Ishikawa (cell line): Measurements from ENCODE around the gene CDC42EP1.

Experiments
- CEBPB ChIP-seq: IDR thresholded peaks from 2 replicates; pipeline ENCODE4 v1.6.1; 2012
- CREB1 ChIP-seq: IDR thresholded peaks from 2 replicates; pipeline ENCODE4 v1.6.1; 2012; ENCODE audit warnings: low read depth
- EGR1 ChIP-seq: IDR thresholded peaks from 2 replicates; pipeline ENCODE4 v1.6.1; 2012
- EP300 ChIP-seq: IDR thresholded peaks from 2 replicates; pipeline ENCODE4 v1.6.1; 2012; ENCODE audit warnings: borderline replicate concordance
- FOXM1 ChIP-seq: IDR thresholded peaks from 2 replicates; pipeline ENCODE4 v1.6.1; 2012; ENCODE audit warnings: low read depth, borderline replicate concordance
- NFIC ChIP-seq: IDR thresholded peaks from 2 replicates; pipeline ENCODE4 v1.6.1; 2012
- RAD21 ChIP-seq: IDR thresholded peaks from 2 replicates; pipeline ENCODE4 v1.6.1; 2012; ENCODE audit warnings: low read depth
- TAF1 ChIP-seq: IDR thresholded peaks from 2 replicates; pipeline ENCODE4 v1.6.1; 2012; ENCODE audit warnings: low read depth, mild to moderate bottlenecking
- TCF12 ChIP-seq: IDR thresholded peaks from 2 replicates; pipeline ENCODE4 v1.6.1; 2012; ENCODE audit warnings: low read depth
- TEAD4 ChIP-seq: IDR thresholded peaks from 2 replicates; pipeline ENCODE4 v1.6.1; 2012
- USF1 ChIP-seq: IDR thresholded peaks from 2 replicates; pipeline ENCODE4 v1.6.1; 2012
- YY1 ChIP-seq: IDR thresholded peaks from 2 replicates; pipeline ENCODE4 v1.6.1; 2012; ENCODE audit warnings: low read depth
- ZBTB7A ChIP-seq: IDR thresholded peaks from 2 replicates; pipeline ENCODE4 v1.6.1; 2012; ENCODE audit warnings: low read depth
- TF ChIP-seq, protein P1 (sequence below): IDR thresholded peaks from 2 replicates; pipeline ENCODE4 v1.6.1; 2012; ENCODE audit warnings: low read depth, mild to moderate bottlenecking
- TF ChIP-seq, protein P2 (sequence below): IDR thresholded peaks from 2 replicates; pipeline ENCODE4 v1.6.1; 2012

The CDC42EP1 gene

DNA sequence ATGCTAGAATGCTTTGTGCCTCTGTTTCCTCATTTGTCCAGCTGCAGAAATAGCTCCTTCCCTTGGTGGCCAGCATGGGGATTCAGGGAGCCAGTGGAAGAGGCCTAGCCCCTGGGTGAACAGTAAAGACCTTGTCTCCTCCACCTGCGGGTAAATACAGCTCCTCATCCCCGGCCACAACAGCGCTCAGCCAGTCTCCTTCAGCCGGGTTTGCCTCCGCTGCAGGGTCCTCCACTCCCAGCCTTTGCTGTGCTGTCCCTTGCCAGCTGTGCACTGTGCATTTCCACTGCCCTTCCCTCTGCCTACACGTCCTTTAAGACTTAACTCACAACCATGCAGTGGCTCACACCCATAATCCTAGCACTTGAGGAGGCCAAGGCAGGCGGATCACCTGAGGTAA, 1.5 kb upstream of the CDC42EP1 start:
- TF ChIP-seq YY1: no peak
- TF ChIP-seq ZBTB7A: no peak
- TF ChIP-seq, protein P1, sequence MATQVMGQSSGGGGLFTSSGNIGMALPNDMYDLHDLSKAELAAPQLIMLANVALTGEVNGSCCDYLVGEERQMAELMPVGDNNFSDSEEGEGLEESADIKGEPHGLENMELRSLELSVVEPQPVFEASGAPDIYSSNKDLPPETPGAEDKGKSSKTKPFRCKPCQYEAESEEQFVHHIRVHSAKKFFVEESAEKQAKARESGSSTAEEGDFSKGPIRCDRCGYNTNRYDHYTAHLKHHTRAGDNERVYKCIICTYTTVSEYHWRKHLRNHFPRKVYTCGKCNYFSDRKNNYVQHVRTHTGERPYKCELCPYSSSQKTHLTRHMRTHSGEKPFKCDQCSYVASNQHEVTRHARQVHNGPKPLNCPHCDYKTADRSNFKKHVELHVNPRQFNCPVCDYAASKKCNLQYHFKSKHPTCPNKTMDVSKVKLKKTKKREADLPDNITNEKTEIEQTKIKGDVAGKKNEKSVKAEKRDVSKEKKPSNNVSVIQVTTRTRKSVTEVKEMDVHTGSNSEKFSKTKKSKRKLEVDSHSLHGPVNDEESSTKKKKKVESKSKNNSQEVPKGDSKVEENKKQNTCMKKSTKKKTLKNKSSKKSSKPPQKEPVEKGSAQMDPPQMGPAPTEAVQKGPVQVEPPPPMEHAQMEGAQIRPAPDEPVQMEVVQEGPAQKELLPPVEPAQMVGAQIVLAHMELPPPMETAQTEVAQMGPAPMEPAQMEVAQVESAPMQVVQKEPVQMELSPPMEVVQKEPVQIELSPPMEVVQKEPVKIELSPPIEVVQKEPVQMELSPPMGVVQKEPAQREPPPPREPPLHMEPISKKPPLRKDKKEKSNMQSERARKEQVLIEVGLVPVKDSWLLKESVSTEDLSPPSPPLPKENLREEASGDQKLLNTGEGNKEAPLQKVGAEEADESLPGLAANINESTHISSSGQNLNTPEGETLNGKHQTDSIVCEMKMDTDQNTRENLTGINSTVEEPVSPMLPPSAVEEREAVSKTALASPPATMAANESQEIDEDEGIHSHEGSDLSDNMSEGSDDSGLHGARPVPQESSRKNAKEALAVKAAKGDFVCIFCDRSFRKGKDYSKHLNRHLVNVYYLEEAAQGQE: no peak
- no peak for TF ChIP-seq TEAD4
- TF ChIP-seq USF1: no peak

GRCh38 chr22:37559521-37559900, 769 bp upstream of the CDC42EP1 start:
- TF ChIP-seq RAD21: no peak
- TF ChIP-seq, protein P1: no peak
- no peak for TF ChIP-seq CEBPB
- no peak for TF ChIP-seq EP300

DNA sequence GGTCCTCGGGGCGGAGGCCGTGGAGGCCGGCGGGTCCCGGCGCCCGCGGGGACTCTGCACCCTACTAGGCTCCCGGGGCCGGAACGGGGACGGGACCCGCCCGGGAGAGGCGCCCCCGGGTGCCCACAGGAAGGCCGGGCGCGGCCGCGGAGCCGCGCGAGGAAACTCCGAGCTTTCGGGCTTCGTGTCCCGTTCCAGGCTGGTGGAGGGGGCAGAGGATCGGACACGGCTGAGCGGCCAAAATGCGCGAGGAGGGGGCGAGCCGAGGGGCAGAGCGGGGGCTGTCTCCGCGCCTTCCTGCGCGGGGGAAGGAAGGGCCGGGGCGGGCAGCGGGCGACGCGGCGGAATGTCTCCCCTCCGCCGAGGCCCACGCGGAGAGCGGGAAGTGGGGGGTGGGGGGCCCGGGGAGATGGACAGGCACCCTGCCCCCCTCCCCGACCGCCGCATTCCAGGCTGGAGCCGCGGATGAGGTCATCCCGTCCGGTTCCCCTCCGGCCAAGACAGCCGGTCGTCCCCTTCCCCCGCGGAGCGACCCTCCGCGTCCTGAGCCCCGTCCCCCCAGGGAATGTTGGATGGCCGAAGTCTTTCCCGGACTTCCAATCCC, 430 bp downstream of the CDC42EP1 start:
- TF ChIP-seq ZBTB7A (peak; percentile 80; the same call in 1 of the 2 replicates), EP300 (no peak), USF1 (no peak), EGR1 (no peak), FOXM1 (no peak), NFIC (no peak), TEAD4 (peak; percentile 71), YY1 (no peak), RAD21 (no peak), TAF1 (0 out of 2 replicates have a peak, but pooled peaks have one; percentile 21), CEBPB (no peak), CREB1 (no peak), TCF12 (no peak)
- TF ChIP-seq, protein P1: no peak
- TF ChIP-seq, protein P2, sequence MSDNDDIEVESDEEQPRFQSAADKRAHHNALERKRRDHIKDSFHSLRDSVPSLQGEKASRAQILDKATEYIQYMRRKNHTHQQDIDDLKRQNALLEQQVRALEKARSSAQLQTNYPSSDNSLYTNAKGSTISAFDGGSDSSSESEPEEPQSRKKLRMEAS: peak; percentile 31; the same call in 1 of the 2 replicates

GRCh38 chr22:37561212-37562048, 1.1 kb downstream of the CDC42EP1 start:
- TF ChIP-seq, protein P2: peak; percentile 97
- TF ChIP-seq NFIC (peak; percentile 49; the same call in 1 of the 2 replicates), EP300 (peak; percentile 36; the same call in 1 of the 2 replicates), CREB1 (no peak), YY1 (no peak), TCF12 (peak; percentile 30; the same call in 1 of the 2 replicates), RAD21 (peak; percentile 52), ZBTB7A (peak; percentile 31; the same call in 1 of the 2 replicates), TAF1 (peak; percentile 27; the same call in 1 of the 2 replicates), EGR1 (peak; percentile 97), USF1 (peak; percentile 63), CEBPB (peak; percentile 95), TEAD4 (no peak)
- TF ChIP-seq, protein P1: 0 out of 2 replicates have a peak, but pooled peaks have one; percentile 25
